DOHH2 (cell line): ENCODE measurements around the gene NFATC2IP.

Source experiments
- CTCF ChIP-seq: fragments of 200-600 bp; sonication (generic); IDR thresholded peaks from one replicate; pipeline ENCODE4 v1.5.1; 2014; ENCODE audit warnings: antibody characterized with exemption, mild to moderate bottlenecking, low read depth, low read length; ENCODE audit not compliant: poor library complexity, severe bottlenecking
- EZH2phosphoT487 ChIP-seq: fragments of 200-600 bp; sonication (generic); IDR thresholded peaks from 2 replicates; pipeline ENCODE4 v1.6.1; 2017; ENCODE audit warnings: borderline replicate concordance, mild to moderate bottlenecking, antibody characterized with exemption, low read length, moderate library complexity, mixed read lengths

GRCh38 chr16:28964496-28964895, 13.8 kb downstream of the NFATC2IP start:
- no peak for TF ChIP-seq EZH2phosphoT487
- TF ChIP-seq CTCF, result no peak
